Heart left ventricle (tissue), 13 donors: ENCODE data around the gene TEKTIP1.

Experiments used
- POLR2A ChIP-seq, 2 donors: fragments of 450-650 bp; IDR thresholded peaks; one replicate each; pipeline ENCODE4 v1.6.1; 2017; ENCODE audit warnings: antibody characterized with exemption in 2 of 2, mild to moderate bottlenecking in 2 of 2, moderate library complexity in 2 of 2
- TF ChIP-seq, protein P1 (sequence below), 12 donors: fragments of 200-600 bp; sonication (generic) in 4 of 12; IDR thresholded peaks; one replicate each; pipeline versions ENCODE4 v1.5.0 to v1.8.0; 2018 to 2022; ENCODE audit warnings: antibody characterized with exemption in 12 of 12, mild to moderate bottlenecking in 5 of 12
- donor health status: ischemic (EF 13 %, LVEDD 7.1; RV severe dilation, severe dysfunction).
- donor health status: DM: no; HTN: yes; CAD: no.
- donor health status: DM: no; HTN: no; CAD: no.
- donor health status: ischemic (EF 25% LVEDD 6.9; RV normal size, moderate dysfunction).
- donor health status: ischemic (EF 25% LVEDD 5.7; RV mildly dilated, moderate dysfunction).
- donor health status: ischemic (EF 35%, LVEDD 5.7; RV mildly dilated, moderate dysfunction).
- donor health status: nonischemic (EF 11% LVEDD 7.7; RV severe dilation, severe dysfunction).
- donor health status: DM: yes; HTN: yes; CAD: no.
- donor health status: PGD.
- donor health status: ischemic (EF 29% LVEDD 5.4; RV normal size, mild dysfunction).
- donor health status: nonischemic (EF 23%, LVEDD 6.1; RV moderate dilation, normal function).

DNA sequence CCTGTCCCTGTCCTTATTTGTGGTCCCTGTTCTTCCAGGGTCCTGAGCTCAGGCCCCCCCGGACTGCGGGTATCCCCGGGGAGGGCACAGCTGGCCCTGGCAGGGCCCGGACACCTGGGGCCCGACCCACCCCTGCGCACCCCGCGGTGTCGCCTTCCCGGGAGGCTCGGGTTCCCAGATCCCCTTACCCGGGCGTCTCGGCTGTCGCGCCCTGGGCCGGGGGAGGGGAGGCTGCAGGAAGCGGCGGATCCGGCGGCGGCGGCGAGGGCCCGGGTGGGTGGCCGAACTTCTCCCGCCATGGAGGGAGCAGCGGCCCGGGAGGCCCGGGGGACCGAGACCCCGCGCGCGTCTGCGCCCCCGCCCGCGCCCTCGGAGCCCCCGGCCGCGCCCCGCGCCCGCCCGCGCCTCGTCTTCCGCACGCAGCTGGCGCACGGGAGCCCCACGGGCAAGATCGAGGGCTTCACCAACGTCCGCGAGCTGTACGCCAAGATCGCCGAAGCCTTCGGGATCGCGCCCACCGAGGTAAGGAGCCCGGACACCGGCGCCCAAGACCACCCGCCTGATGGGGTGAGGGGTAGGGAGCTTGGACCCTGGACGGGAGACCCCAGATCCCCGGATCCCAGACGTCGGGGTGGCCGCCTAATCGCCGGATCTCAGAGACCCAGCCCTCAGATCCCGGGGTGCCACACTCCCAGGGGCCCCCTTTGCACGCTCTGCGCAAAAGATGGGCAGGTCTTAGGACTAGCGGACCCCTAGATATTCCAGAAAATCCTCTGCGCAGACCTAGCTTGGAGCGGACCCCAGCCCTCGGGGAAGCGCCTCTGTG lies 46.5 kb downstream of the TEKTIP1 start, which contains the start of gene GIPC3:
- no peak for TF ChIP-seq POLR2A (IDR thresholded peaks at IDR 0.05)
- TF ChIP-seq, protein P1, sequence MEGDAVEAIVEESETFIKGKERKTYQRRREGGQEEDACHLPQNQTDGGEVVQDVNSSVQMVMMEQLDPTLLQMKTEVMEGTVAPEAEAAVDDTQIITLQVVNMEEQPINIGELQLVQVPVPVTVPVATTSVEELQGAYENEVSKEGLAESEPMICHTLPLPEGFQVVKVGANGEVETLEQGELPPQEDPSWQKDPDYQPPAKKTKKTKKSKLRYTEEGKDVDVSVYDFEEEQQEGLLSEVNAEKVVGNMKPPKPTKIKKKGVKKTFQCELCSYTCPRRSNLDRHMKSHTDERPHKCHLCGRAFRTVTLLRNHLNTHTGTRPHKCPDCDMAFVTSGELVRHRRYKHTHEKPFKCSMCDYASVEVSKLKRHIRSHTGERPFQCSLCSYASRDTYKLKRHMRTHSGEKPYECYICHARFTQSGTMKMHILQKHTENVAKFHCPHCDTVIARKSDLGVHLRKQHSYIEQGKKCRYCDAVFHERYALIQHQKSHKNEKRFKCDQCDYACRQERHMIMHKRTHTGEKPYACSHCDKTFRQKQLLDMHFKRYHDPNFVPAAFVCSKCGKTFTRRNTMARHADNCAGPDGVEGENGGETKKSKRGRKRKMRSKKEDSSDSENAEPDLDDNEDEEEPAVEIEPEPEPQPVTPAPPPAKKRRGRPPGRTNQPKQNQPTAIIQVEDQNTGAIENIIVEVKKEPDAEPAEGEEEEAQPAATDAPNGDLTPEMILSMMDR (IDR thresholded peaks at IDR 0.05): no peak
